AG09319 (cell line): Measurements from ENCODE around the gene ACTN3.

Experiments used
- DNase-seq: peaks from one replicate; pipeline ENCODE4 v3.0.0-alpha.2; 2010; ENCODE audit warnings: low read depth; ENCODE audit errors: extremely low read depth
- TF ChIP-seq, protein P1 (sequence below): IDR thresholded peaks from 2 replicates; pipeline ENCODE4 v1.5.1; 2011; ENCODE audit warnings: low read depth, mild to moderate bottlenecking, inconsistent platforms, low read length, moderate library complexity

Gene ACTN3

DNA sequence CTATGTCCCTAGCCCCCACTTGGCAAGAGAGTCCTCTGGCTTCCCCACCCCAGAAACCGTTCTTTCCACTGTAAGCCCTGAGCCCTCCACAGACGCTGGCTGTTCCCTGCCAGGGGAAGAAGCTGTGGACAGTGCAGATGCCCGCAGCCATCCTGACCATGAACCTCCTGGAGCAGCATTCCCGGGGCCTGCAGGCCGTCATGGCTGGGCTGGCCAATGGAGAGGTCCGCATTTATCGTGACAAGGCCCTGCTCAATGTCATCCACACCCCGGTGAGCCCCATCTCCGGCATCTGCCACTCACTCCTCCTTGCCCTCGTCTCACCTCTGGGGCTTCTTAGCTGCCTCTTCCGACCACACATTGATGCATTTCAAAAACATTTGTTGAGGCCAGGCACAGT lies 23.1 kb upstream of the ACTN3 start:
- DNase-seq = no peak
- TF ChIP-seq, protein P1, sequence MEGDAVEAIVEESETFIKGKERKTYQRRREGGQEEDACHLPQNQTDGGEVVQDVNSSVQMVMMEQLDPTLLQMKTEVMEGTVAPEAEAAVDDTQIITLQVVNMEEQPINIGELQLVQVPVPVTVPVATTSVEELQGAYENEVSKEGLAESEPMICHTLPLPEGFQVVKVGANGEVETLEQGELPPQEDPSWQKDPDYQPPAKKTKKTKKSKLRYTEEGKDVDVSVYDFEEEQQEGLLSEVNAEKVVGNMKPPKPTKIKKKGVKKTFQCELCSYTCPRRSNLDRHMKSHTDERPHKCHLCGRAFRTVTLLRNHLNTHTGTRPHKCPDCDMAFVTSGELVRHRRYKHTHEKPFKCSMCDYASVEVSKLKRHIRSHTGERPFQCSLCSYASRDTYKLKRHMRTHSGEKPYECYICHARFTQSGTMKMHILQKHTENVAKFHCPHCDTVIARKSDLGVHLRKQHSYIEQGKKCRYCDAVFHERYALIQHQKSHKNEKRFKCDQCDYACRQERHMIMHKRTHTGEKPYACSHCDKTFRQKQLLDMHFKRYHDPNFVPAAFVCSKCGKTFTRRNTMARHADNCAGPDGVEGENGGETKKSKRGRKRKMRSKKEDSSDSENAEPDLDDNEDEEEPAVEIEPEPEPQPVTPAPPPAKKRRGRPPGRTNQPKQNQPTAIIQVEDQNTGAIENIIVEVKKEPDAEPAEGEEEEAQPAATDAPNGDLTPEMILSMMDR = no peak

DNA sequence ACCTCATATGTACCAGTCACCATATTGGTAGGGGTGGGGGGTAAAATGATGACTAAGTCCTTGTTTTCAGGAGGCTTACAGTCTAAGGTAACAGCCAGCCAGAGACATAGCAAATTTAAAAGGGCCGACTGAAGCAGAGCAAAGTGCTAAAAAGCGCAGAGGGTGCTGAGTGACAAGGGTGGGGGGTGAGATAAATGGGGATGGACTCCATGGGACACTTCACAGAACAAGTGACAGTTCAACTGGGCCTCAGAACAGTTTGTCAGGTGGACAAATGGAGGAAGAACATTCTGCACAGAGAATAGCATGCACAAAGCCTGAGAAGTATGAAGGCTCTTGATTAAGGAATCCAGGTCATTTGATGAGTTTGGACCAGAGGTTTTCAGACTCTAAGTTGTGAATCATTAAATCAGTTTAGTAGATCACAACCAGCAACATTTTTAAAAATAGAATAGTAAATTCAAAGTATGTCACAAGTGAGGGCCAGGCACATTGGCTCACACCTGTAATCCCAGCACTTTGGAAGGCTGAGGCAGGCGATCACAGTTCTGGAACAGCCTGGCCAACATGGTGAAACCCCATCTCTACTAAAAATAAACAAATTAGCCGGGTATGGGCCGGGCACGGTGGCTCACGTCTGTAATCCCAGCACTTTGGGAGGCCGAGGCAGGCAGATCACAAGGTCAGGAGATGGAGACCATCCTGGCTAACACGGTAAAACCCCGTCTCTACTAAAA lies 22.2 kb upstream of the ACTN3 start:
- TF ChIP-seq, protein P1 = no peak
- DNase-seq = no peak

GRCh38 chr11:66529069-66529468 lies 17.6 kb upstream of the ACTN3 start:
- TF ChIP-seq, protein P1 = no peak
- no peak for DNase-seq

DNA sequence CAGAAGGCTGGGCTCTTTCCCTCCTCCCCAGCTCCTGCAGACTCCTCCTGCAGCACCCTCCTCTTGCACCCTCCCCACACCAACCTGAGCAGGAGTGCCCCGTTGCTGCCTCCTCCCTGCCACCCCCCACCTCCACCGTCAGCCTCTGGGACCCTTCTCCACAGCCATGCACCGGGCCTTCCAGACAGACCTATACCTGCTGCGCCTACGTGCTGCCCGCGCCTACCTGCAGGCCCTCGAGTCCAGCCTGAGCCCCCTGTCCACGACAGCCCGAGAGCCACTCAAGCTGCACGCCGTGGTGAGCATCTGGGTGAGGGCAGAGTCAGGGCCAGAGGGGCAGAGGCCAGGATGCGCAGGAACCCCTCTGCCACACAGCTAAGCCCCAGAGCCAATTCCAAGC lies 17.0 kb upstream of the ACTN3 start:
- DNase-seq = no peak

DNA sequence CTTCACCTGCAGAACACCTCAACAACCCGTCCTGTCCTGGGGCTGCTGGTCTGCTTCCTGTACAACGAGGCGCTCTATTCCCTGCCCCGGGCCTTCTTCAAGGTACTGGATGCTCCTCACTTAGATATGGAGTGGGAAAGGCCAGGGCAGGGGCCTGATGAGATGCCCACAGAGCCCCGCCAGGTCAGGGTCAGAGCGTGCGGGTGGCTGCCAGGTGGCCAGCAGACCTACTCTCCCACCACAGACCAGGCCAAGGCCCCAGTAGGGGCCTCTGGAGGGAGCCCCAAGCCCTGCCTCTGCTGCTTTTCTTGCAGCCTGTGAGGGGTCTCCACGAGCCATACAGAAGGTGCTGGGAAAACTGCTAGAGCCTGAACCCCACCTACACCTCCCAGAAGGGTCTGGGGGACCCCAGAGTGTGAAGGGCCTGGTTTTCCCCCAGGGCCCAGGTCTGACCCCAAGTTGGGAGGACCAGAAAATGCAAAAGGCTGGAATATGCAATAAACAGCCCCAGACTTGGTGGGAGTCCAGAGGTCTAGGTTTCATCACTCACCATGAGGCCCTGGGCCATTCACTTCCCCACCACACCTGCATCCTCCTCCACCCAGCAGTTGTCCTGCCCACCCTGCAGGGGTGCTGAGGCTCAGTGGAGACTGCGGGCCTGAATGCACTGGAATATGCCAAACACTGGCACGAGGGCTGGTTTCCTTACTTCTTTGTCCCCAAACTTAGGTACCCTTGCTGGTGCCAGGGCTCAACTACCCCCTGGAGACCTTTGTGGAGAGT lies 15.6 kb upstream of the ACTN3 start:
- no peak for DNase-seq
- TF ChIP-seq, protein P1 = no peak

More for the DNA sequence above, 17.0 kb upstream of the ACTN3 start:
- TF ChIP-seq, protein P1 = no peak

DNA sequence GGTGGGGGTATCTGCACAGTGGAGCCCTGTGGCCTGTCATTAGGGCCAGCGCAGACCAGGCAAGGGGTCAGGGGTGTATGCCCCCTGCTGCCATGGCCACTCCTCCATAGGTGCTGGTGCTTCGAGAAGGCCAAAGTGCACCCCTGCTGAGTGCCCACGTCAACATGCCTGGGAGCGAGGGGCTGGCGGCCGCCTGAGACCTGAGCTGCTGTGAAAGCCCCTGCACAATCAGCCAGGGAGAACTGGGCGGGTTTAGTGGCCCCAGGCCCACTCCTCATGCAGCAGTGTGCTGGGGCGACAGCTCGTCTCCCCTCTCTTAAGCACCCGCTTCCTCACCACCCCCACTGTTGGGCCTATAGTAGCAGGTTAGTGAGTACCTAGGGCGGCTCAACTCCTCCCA lies 14.9 kb upstream of the ACTN3 start:
- TF ChIP-seq, protein P1 = no peak
- no peak for DNase-seq

DNA sequence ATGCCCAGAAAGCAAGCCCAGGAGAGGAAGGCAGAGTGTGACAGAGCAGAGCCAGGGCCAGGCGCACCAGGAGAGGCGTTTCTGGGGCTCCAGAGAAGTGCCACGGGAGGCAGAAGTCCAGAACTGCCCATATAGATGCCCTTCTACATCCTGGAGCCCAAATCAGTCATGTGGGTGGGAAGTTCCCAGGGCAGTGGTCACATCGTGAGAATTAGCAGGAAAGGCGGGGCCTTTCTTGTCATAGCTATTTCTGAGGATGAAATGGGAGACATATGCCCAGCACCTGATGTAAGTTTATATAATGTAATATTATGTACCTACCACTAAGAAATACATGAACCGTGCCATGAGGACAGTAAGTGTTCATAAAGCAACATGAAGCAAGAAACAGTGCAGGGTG lies 13.9 kb upstream of the ACTN3 start:
- TF ChIP-seq, protein P1 = no peak
- DNase-seq = no peak
